B cell (primary cell): ENCODE results near the gene AK1.

Experiments
- EZH2 ChIP-seq: IDR thresholded peaks from 2 replicates; pipeline ENCODE4 v1.6.1; 2012; ENCODE audit warnings: borderline replicate concordance, low read depth, mild to moderate bottlenecking, moderate library complexity, low read length; ENCODE audit not compliant: insufficient read depth, poor library complexity, severe bottlenecking
- TF ChIP-seq, protein P1 (sequence below): fragments of 200-600 bp; IDR thresholded peaks from one replicate; pipeline ENCODE4 v1.8.0; 2022; ENCODE audit warnings: antibody characterized with exemption, mild to moderate bottlenecking

DNA sequence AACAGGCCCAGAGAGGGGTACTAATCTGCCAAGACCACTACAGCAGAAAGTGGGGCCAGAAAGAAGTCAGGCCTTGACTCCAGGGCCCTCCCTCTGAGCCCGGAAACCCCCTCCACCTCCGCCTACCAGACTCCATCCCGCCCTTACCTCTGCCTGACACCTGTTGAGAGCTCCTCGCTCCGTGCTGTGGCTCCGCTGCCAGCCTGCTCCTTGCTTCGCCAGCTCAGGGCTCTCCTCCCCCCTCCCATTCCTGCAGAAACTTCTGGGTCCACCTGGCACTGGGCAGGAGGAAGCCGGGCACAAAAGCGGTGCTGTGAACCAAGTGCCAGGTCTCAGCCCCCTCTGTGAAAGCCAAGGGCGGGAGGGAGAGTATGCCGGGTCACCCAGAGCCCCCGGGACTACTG is 28.3 kb upstream of the AK1 start:
- TF ChIP-seq, protein P1, sequence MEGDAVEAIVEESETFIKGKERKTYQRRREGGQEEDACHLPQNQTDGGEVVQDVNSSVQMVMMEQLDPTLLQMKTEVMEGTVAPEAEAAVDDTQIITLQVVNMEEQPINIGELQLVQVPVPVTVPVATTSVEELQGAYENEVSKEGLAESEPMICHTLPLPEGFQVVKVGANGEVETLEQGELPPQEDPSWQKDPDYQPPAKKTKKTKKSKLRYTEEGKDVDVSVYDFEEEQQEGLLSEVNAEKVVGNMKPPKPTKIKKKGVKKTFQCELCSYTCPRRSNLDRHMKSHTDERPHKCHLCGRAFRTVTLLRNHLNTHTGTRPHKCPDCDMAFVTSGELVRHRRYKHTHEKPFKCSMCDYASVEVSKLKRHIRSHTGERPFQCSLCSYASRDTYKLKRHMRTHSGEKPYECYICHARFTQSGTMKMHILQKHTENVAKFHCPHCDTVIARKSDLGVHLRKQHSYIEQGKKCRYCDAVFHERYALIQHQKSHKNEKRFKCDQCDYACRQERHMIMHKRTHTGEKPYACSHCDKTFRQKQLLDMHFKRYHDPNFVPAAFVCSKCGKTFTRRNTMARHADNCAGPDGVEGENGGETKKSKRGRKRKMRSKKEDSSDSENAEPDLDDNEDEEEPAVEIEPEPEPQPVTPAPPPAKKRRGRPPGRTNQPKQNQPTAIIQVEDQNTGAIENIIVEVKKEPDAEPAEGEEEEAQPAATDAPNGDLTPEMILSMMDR, result no peak
- TF ChIP-seq EZH2, result no peak
